Measurements from ENCODE around the gene SMTNL2. TPM values are rescaled to one million over a fixed set of nuclear protein-coding genes. Genes with fewer than 3 reads are reported as not detected.

Gene SMTNL2
- total RNA-seq, 1 donor from 2014 or later: not detected

GRCh38 chr17:4550534-4551039, 33.7 kb upstream of the SMTNL2 start:
- peaks cover 72% of the 10 kb centered on the region for H3K36me3 Mint-ChIP-seq (ENCODE audit: low read depth)
- H3K4me3 Mint-ChIP-seq (ENCODE audit: low read depth): no peak overlapping the region
- DNase-seq (ENCODE audit: low spot score): no peak
- intact Hi-C loops (cut with micrococcal nuclease): no loop called here
- H3K27ac Mint-ChIP-seq: no peak overlapping the region
- H3K4me1 Mint-ChIP-seq (ENCODE audit: low read depth): peaks cover 8% of the 10 kb centered on the region
- H3K9me3 Mint-ChIP-seq: no peaks in the 10 kb centered on the region
- H3K27me3 Mint-ChIP-seq (ENCODE audit: low read depth): no peaks in the 10 kb centered on the region

DNA sequence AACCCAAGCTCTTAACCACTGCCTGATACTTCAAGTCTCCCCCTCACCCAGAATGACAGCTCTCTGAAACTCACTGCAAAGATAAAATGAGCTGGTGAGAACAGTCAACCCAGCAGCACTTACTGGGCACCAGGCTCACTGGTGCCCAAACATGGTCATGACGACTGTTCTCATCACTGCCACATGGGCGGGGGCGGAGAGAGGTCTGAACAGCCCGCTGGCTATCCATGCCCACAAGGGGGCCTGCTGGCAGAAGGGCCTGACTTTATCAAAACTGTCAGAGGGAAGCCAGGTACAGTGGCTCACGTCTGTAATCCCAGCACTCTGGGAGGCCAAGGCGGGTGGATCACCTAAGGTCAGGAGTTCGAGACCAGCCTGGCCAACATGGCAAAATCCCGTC, 33.2 kb upstream of the SMTNL2 start:
- H3K27ac Mint-ChIP-seq: no peak overlapping the region
- peaks cover 14% of the 10 kb centered on the region for H3K4me1 Mint-ChIP-seq (ENCODE audit: low read depth)
- no peak for DNase-seq (ENCODE audit: low spot score)
- H3K9me3 Mint-ChIP-seq: no peaks in the 10 kb centered on the region
- no peak overlapping the region for H3K4me3 Mint-ChIP-seq (ENCODE audit: low read depth)
- intact Hi-C loops (cut with micrococcal nuclease): no loop called here
- H3K36me3 Mint-ChIP-seq (ENCODE audit: low read depth): peaks cover 66% of the 10 kb centered on the region
- no peaks in the 10 kb centered on the region for H3K27me3 Mint-ChIP-seq (ENCODE audit: low read depth)

GRCh38 chr17:4551796-4552525, 32.4 kb upstream of the SMTNL2 start:
- no peak overlapping the region for H3K4me3 Mint-ChIP-seq (ENCODE audit: low read depth)
- intact Hi-C loops (cut with micrococcal nuclease): no loop called here
- H3K27ac Mint-ChIP-seq: no peak overlapping the region
- H3K27me3 Mint-ChIP-seq (ENCODE audit: low read depth): no peaks in the 10 kb centered on the region
- H3K36me3 Mint-ChIP-seq (ENCODE audit: low read depth): peaks cover 59% of the 10 kb centered on the region
- DNase-seq (ENCODE audit: low spot score): no peak
- H3K4me1 Mint-ChIP-seq (ENCODE audit: low read depth): peaks cover 14% of the 10 kb centered on the region
- H3K9me3 Mint-ChIP-seq: no peaks in the 10 kb centered on the region

GRCh38 chr17:4553669-4554068, 30.7 kb upstream of the SMTNL2 start:
- H3K9me3 Mint-ChIP-seq: no peaks in the 10 kb centered on the region
- H3K27ac Mint-ChIP-seq: no peak overlapping the region
- H3K4me3 Mint-ChIP-seq (ENCODE audit: low read depth): peak overlapping the region; percentile 84
- intact Hi-C loops (cut with micrococcal nuclease): no loop called here
- peaks cover 14% of the 10 kb centered on the region for H3K4me1 Mint-ChIP-seq (ENCODE audit: low read depth)
- peaks cover 51% of the 10 kb centered on the region for H3K36me3 Mint-ChIP-seq (ENCODE audit: low read depth)
- DNase-seq (ENCODE audit: low spot score): no peak
- H3K27me3 Mint-ChIP-seq (ENCODE audit: low read depth): no peaks in the 10 kb centered on the region

GRCh38 chr17:4554441-4554996, 29.8 kb upstream of the SMTNL2 start:
- Mint-ChIP-seq H3K9me3 (no peaks in the 10 kb centered on the region), H3K4me3 (ENCODE audit: low read depth) (peak overlapping the region; percentile 84), H3K4me1 (ENCODE audit: low read depth) (peaks cover 14% of the 10 kb centered on the region), H3K36me3 (ENCODE audit: low read depth) (peaks cover 47% of the 10 kb centered on the region), H3K27me3 (ENCODE audit: low read depth) (no peaks in the 10 kb centered on the region), H3K27ac (peak overlapping the region; percentile 91)
- DNase-seq (ENCODE audit: low spot score): no peak
- intact Hi-C loops (cut with micrococcal nuclease): no loop called here

- Mint-ChIP-seq H3K4me3 (ENCODE audit: low read depth) (peak within 1 kb of the TSS; percentile 84), H3K27ac (peak within 1 kb of the TSS; percentile 91), H3K36me3 (ENCODE audit: low read depth) (peaks cover 42% of the 10 kb centered on the region), H3K27me3 (ENCODE audit: low read depth) (no peaks in the 10 kb centered on the region), H3K4me1 (ENCODE audit: low read depth) (peaks cover 14% of the 10 kb centered on the region), H3K9me3 (no peaks in the 10 kb centered on the region)
- intact Hi-C loops (cut with micrococcal nuclease): loop anchor here (1.0 kb wide), 1 partner anchor 8 kb away; no protein-coding TSS in a partner anchor
- DNase-seq (ENCODE audit: low spot score): peak; percentile 96
Measured at GRCh38 chr17:4554997-4555799, 29.1 kb upstream of the SMTNL2 start, which contains the start of gene MYBBP1A. Gene MYBBP1A, minus strand, starts transcription at chr17:4555384. Its CDS starts 60 bp downstream, at chr17:4555324.

DNA sequence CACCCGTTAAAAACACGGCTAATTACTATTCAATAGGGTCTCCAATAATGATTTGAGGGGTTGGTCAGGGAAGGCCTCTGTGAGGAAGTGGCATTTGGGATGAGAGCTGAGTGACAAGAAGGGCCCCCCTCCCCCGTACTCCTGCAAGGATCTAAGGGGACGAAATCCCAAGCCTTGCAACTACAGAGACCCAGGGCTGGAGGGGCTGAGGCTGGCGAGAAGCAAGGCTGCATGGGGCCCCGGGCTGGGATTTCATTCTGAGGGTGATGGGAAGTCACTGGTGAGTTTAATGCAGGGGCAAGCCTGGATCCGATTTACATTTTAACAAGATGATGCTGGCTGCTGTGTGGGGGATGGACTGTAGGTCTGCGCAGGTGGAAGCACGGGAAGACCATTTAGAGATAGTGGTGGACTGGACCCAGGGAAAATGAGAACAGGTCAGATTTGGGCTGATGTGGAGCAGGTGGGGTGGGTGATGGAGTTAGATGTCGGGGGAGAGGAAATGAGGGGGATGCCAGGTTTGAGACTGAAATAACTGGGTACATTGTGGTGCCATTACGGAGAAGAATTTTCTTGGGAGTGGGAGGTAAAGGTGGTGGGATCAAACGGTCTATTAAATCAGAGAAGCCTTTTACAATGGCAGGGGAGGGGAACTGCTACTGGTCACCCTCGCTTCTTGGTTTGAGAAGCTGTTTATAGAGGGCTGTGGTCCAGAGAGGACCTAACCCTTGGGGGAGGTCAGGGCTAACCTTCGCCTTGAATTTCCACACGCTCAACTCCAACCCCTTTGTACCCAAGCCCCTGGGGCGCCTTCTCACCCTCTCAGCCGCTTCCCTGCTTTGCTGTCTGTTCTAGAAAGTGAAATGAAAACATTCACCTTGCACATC, 28.2 kb upstream of the SMTNL2 start:
- Mint-ChIP-seq H3K4me1 (ENCODE audit: low read depth) (peaks cover 15% of the 10 kb centered on the region), H3K27ac (peak overlapping the region; percentile 91), H3K4me3 (ENCODE audit: low read depth) (peak overlapping the region; percentile 84), H3K27me3 (ENCODE audit: low read depth) (no peaks in the 10 kb centered on the region), H3K9me3 (no peaks in the 10 kb centered on the region), H3K36me3 (ENCODE audit: low read depth) (peaks cover 36% of the 10 kb centered on the region)
- no peak for DNase-seq (ENCODE audit: low spot score)
- intact Hi-C loops (cut with micrococcal nuclease): loop anchor here (1.0 kb wide), 1 partner anchor 7 kb away; no protein-coding TSS in a partner anchor

DNA sequence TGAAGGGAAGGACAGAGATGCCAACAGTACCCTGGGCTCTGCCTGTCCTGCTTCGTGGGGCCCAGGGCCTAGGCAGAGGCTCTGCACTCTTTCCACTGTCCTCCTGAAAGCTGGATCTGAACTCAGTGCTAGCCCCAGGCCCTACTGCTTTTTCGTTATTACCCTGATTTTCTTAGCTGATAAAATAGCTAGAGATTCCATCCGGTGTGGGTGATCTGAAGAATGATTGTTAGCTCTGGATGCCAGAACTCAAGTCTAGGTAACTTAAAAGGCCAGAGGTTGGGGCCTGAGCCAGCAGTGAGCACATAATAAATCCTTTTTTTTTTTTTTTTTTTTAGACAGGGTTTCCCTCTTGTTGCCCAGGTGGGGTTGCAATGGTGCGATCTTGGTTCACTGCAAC, 27.3 kb upstream of the SMTNL2 start:
- Mint-ChIP-seq H3K4me3 (ENCODE audit: low read depth) (peak overlapping the region; percentile 84), H3K36me3 (ENCODE audit: low read depth) (peaks cover 29% of the 10 kb centered on the region), H3K9me3 (no peaks in the 10 kb centered on the region), H3K27me3 (ENCODE audit: low read depth) (no peaks in the 10 kb centered on the region), H3K27ac (no peak overlapping the region), H3K4me1 (ENCODE audit: low read depth) (peaks cover 19% of the 10 kb centered on the region)
- DNase-seq (ENCODE audit: low spot score): no peak
- intact Hi-C loops (cut with micrococcal nuclease): no loop called here

DNA sequence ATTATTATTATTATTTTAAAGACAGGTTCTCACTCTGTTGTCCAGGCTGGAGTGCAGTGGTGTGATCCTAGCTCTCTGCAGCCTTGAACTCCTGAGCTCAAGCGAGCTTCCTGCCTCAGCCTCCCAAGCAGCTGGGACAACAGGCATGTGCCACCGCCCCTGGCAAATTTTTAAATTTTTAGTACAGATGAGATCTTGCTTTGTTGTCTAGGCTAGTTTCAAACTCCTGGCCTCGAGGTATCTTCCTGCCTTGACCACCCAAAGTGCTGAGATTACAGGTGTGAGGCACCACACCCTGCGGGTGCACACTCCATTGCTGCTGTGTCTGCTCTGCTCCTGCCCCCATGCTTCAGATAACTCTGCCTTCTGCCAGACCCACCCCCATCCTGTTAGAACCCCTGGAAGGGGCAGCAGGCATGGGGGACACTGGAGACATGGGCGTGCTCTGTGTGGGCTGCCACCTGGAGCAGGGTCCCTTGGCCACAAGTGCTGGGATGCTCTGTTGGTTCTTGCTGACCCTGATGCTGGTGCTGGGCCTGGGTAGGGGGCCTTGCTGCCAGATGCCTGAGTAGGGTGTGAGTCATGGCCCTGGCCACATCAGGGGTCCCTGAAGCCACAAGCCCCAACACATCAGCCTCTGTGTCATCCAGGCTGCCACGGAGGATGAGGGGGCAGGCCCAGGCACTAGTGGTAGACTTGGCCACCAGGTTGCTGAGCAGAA, 26.5 kb upstream of the SMTNL2 start:
- H3K9me3 Mint-ChIP-seq: no peaks in the 10 kb centered on the region
- peaks cover 27% of the 10 kb centered on the region for H3K4me1 Mint-ChIP-seq (ENCODE audit: low read depth)
- no peak for DNase-seq (ENCODE audit: low spot score)
- no peak overlapping the region for H3K27ac Mint-ChIP-seq
- peaks cover 21% of the 10 kb centered on the region for H3K36me3 Mint-ChIP-seq (ENCODE audit: low read depth)
- intact Hi-C loops (cut with micrococcal nuclease): no loop called here
- H3K4me3 Mint-ChIP-seq (ENCODE audit: low read depth): no peak overlapping the region
- no peaks in the 10 kb centered on the region for H3K27me3 Mint-ChIP-seq (ENCODE audit: low read depth)

DNA sequence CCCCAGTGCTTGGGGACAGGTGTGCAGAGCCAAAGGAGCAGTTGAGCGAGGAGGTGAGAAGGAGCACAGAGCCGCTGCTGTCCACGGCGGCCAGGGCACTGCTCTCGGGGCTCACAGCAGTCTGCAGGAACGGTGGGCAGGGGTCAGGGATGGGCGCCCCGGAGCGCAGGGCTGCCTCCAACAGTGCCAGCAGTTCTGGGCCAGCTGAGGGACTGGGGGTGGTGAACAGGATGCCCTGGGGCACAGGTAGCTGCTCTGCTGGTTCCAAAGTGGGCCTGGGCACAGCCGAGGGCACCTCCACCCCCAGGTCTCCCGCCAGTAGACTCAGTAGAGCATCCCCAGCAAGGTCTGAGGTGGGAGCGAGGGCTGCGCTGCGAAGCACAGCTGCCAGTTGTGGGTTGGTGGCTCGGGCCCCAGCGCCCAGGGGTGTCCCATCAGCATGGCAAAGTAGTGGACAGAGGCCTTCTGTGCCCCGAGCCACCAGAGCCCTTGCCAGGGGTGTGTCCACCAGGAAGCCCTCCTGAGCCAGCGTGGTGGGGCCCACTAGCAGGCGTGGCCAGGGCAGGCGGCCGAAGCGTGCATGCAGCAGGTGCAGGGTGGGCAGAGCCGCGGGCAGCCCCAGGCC, 25.9 kb upstream of the SMTNL2 start:
- Mint-ChIP-seq H3K9me3 (no peaks in the 10 kb centered on the region), H3K4me3 (ENCODE audit: low read depth) (no peak overlapping the region), H3K27me3 (ENCODE audit: low read depth) (no peaks in the 10 kb centered on the region), H3K36me3 (ENCODE audit: low read depth) (peaks cover 17% of the 10 kb centered on the region), H3K27ac (no peak overlapping the region), H3K4me1 (ENCODE audit: low read depth) (peaks cover 34% of the 10 kb centered on the region)
- no peak for DNase-seq (ENCODE audit: low spot score)
- intact Hi-C loops (cut with micrococcal nuclease): no loop called here

DNA sequence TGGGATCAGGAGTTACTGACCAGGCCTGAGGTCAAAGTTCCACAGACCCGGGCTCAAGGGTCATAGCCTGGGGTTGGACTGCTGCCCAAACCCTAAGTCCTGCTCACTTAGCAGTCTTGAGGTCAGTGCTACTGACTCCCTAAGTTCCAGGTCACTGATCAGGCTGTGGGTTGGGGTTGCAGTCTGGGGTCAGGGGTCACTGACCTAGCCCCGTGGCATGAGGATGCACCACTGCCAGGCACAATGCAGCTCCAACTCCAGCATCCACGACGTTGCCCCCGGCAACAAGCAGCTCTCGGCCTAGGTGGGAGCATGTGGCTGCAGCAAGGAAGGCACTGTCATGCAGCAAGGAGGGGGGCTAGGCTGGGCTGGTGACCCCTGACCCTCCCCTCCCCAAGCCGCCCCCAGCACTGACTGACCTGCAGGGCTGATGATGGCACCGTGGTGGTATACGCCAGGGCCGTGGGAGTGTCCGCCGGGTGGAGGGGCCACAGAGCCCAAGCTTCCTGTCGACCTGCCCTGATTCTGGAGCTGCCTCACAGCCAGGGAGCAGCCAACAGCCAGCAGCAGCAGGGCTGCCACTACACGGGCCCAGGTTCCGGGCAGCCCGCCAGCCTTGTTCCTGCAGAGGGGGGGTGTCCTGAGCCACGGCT, 25.1 kb upstream of the SMTNL2 start:
- no peak for DNase-seq (ENCODE audit: low spot score)

More for the DNA sequence above, 25.1 kb upstream of the SMTNL2 start:
- Mint-ChIP-seq H3K9me3 (no peaks in the 10 kb centered on the region), H3K4me1 (ENCODE audit: low read depth) (peaks cover 32% of the 10 kb centered on the region), H3K27me3 (ENCODE audit: low read depth) (no peaks in the 10 kb centered on the region), H3K36me3 (ENCODE audit: low read depth) (peaks cover 9% of the 10 kb centered on the region), H3K4me3 (ENCODE audit: low read depth) (no peak overlapping the region), H3K27ac (no peak overlapping the region)
- intact Hi-C loops (cut with micrococcal nuclease): no loop called here

All from activated T-helper 2 cell treated with anti-CD3 and anti-CD28 coated beads, Interferon-gamma antibody, Interleukin-2, Interleukin-4, amounts not matched to agents 10 μg/mL and 5 μg/mL and 100 μg/mL, durations not matched to agents 14 hours and 24 hours and 36 hours (primary cell).